ENCODE results near the gene ACAN. TPM values are rescaled to one million over a fixed set of nuclear protein-coding genes. Genes with fewer than 3 reads are reported as not detected.

Gene ACAN
- total RNA-seq, 2 donors from 2014 or later = 0.14 to 4.7 TPM

GRCh38 chr15:88803920-88804247 is 648 bp downstream of the ACAN start:
- Histone ChIP-seq H3K27me3 (replicated peaks; ENCODE audit: insufficient read depth) (peaks cover 23% of the 10 kb centered on the region), H3K27ac (no peak overlapping the region), H3K4me3 (no peak overlapping the region), H3K9me3 (no peaks in the 10 kb centered on the region), H3K36me3 (no peaks in the 10 kb centered on the region), H3K4me1 (replicated peaks) (no peaks in the 10 kb centered on the region)
- DNase-seq (ENCODE audit: low spot score) = no peak
- WGBS = 17% methylated on average over 10 of the region's 10 CpGs
- intact Hi-C loops (cut with DNase I) = no loop called here
- TF ChIP-seq POLR2AphosphoS5 (IDR thresholded peaks at IDR 0.05) (no peak), POLR2A (IDR thresholded peaks at IDR 0.05) (no peak), CTCF (IDR thresholded peaks at IDR 0.05) (no peak)

DNA sequence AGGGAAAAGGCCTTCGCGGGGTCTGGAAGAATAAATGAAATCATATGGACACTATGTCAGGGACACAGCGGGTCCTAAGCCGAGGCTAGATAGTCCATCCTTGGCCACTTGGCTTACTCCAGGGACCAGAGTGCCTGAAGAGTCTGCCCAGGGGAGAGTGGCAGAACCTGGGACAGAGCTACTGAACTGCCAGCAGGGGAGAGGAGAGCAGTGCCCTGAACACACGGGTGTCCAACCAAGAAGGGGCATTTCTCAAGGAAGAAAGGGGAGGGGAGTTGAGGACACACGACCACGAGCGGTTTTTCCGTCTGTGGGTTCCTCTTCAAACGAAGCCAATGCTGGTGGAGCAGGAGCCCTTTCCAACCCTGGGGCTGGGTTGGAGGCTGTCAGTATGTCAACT is 1.0 kb downstream of the ACAN start:
- Histone ChIP-seq H3K27me3 (replicated peaks; ENCODE audit: insufficient read depth) (peaks cover 23% of the 10 kb centered on the region), H3K4me3 (no peak overlapping the region)
- TF ChIP-seq POLR2AphosphoS5 (IDR thresholded peaks at IDR 0.05) (no peak), POLR2A (IDR thresholded peaks at IDR 0.05) (no peak), CTCF (IDR thresholded peaks at IDR 0.05) (no peak)

GRCh38 chr15:88805031-88805780 is 2.0 kb downstream of the ACAN start:
- Histone ChIP-seq H3K36me3 (no peaks in the 10 kb centered on the region), H3K4me3 (no peak overlapping the region), H3K27me3 (replicated peaks; ENCODE audit: insufficient read depth) (peaks cover 19% of the 10 kb centered on the region), H3K27ac (no peak overlapping the region), H3K4me1 (replicated peaks) (no peaks in the 10 kb centered on the region), H3K9me3 (no peaks in the 10 kb centered on the region)
- 67% methylated on average over 9 of the region's 9 CpGs for WGBS
- intact Hi-C loops (cut with DNase I) = no loop called here
- TF ChIP-seq CTCF (IDR thresholded peaks at IDR 0.05) = no peak
- no peak for TF ChIP-seq POLR2A (IDR thresholded peaks at IDR 0.05)
- no peak for TF ChIP-seq POLR2AphosphoS5 (IDR thresholded peaks at IDR 0.05)
- no peak for DNase-seq (ENCODE audit: low spot score)

More for the DNA sequence above, 1.0 kb downstream of the ACAN start:
- intact Hi-C loops (cut with DNase I) = no loop called here
- DNase-seq (ENCODE audit: low spot score) = no peak
- Histone ChIP-seq H3K4me1 (replicated peaks) (no peaks in the 10 kb centered on the region), H3K36me3 (no peaks in the 10 kb centered on the region), H3K9me3 (no peaks in the 10 kb centered on the region), H3K27ac (no peak overlapping the region)
- WGBS = 55% methylated on average over 10 of the region's 10 CpGs

GRCh38 chr15:88810446-88810845 is 7.2 kb downstream of the ACAN start:
- WGBS = 65% methylated on average over 6 of the region's 6 CpGs
- Histone ChIP-seq H3K9me3 (no peaks in the 10 kb centered on the region), H3K36me3 (no peaks in the 10 kb centered on the region), H3K27me3 (replicated peaks; ENCODE audit: insufficient read depth) (peaks cover 6% of the 10 kb centered on the region), H3K4me3 (no peak overlapping the region), H3K27ac (no peak overlapping the region), H3K4me1 (replicated peaks) (no peaks in the 10 kb centered on the region)
- intact Hi-C loops (cut with DNase I) = no loop called here
- no peak for DNase-seq (ENCODE audit: low spot score)
- no peak for TF ChIP-seq POLR2AphosphoS5 (IDR thresholded peaks at IDR 0.05)
- TF ChIP-seq CTCF (IDR thresholded peaks at IDR 0.05) = no peak
- TF ChIP-seq POLR2A (IDR thresholded peaks at IDR 0.05) = no peak

DNA sequence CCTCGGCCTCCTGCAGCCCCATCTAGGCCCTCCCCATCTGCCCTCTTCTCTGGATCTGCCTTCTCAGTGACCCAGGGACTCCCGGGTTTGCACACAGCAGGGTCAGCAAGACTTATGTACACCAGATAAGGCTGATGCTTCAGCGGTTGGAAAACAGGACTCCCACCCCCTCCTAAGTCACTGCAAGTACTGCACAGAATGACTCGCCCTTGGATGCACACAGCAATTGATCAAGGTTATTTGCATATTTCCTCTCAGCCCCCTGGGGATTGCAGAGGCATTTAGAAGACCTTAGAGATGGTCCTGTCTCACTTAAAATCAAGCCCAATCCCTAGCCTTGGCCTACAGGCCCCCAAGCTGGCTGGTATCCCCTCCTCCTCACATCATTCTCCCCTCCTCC is 8.9 kb downstream of the ACAN start:
- intact Hi-C loops (cut with DNase I) = no loop called here
- TF ChIP-seq POLR2A (IDR thresholded peaks at IDR 0.05) = no peak
- TF ChIP-seq POLR2AphosphoS5 (IDR thresholded peaks at IDR 0.05) = no peak
- TF ChIP-seq CTCF (IDR thresholded peaks at IDR 0.05) = no peak

More for the DNA sequence above, 8.9 kb downstream of the ACAN start:
- Histone ChIP-seq H3K4me3 (no peak overlapping the region), H3K27me3 (replicated peaks; ENCODE audit: insufficient read depth) (peaks cover 6% of the 10 kb centered on the region), H3K9me3 (no peaks in the 10 kb centered on the region), H3K27ac (no peak overlapping the region), H3K36me3 (no peaks in the 10 kb centered on the region), H3K4me1 (replicated peaks) (no peaks in the 10 kb centered on the region)
- WGBS = 53% methylated on average over 4 of the region's 4 CpGs
- DNase-seq (ENCODE audit: low spot score) = no peak
